HEK293T (cell line): ENCODE measurements around the gene FILIP1L.

ENCODE experiments used
- HDGF ChIP-seq: fragments of 450-650 bp; IDR thresholded peaks from 2 replicates; pipeline ENCODE4 v1.6.1; 2017; ENCODE audit warnings: antibody characterized with exemption, borderline replicate concordance
- L3MBTL2 ChIP-seq: fragments of 450-650 bp; conservative IDR thresholded peaks from 2 replicates; pipeline ENCODE4 v1.6.1; 2016; ENCODE audit warnings: mild to moderate bottlenecking
- NFRKB ChIP-seq: fragments of 450-650 bp; IDR thresholded peaks from 2 replicates; pipeline ENCODE4 v1.6.1; 2016; ENCODE audit warnings: mild to moderate bottlenecking, moderate library complexity
- SP1 ChIP-seq: fragments of 450-650 bp; IDR thresholded peaks from 2 replicates; pipeline ENCODE4 v1.6.1; 2017
- SUZ12 ChIP-seq: fragments of 450-650 bp; IDR thresholded peaks from 2 replicates; pipeline ENCODE4 v1.6.1; 2016; ENCODE audit warnings: mild to moderate bottlenecking
- TARDBP ChIP-seq: fragments of 450-650 bp; IDR thresholded peaks from 2 replicates; pipeline ENCODE4 v1.6.1; 2016
- TF ChIP-seq, protein P1 (sequence below): fragments of 450-650 bp; IDR thresholded peaks from 2 replicates; pipeline ENCODE4 v1.6.1; 2016

GRCh38 chr3:100073049-100073713, 41.1 kb downstream of the FILIP1L start:
- no peak for TF ChIP-seq SP1
- TF ChIP-seq SUZ12 = no peak
- no peak for TF ChIP-seq TARDBP
- no peak for TF ChIP-seq HDGF
- no peak for TF ChIP-seq NFRKB
- no peak for TF ChIP-seq L3MBTL2
- TF ChIP-seq, protein P1, sequence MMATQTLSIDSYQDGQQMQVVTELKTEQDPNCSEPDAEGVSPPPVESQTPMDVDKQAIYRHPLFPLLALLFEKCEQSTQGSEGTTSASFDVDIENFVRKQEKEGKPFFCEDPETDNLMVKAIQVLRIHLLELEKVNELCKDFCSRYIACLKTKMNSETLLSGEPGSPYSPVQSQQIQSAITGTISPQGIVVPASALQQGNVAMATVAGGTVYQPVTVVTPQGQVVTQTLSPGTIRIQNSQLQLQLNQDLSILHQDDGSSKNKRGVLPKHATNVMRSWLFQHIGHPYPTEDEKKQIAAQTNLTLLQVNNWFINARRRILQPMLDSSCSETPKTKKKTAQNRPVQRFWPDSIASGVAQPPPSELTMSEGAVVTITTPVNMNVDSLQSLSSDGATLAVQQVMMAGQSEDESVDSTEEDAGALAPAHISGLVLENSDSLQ = no peak
